ENCODE measurements around the gene PUS7L.
"Not testable (repeated sequence)": the region's sequence is repeated elsewhere in the genome, so short reads cannot be mapped to it uniquely, and the experiment has no call there.

Gene PUS7L

DNA sequence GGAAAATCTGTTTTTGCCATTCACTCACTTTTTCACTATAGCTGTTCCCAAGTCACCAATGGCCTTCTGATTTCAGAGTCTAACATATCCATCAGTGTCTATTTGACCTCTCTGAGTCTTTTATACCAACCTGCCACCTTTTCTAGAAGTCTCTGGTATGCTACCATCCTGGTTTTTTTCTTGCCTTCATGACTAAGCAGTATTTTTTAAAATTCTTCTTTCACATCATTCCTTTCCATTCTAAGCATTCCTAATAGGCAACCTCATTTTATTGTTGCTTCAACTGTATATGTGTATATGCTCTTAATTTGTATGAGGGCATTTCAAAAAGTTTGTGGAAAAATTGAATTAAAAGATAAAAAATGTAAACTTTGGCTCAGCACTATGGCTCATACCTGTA, 5.2 kb upstream of the PUS7L start:
- Mint-ChIP-seq H3K27me3 (ENCODE audit: low read depth) (no peaks in the 10 kb centered on the region), H3K4me3 (no peak overlapping the region), H3K4me1 (ENCODE audit: low read depth) (peaks cover 30% of the 10 kb centered on the region), H3K9me3 (no peaks in the 10 kb centered on the region), H3K27ac (no peak overlapping the region), H3K36me3 (ENCODE audit: low read depth) (peaks cover 29% of the 10 kb centered on the region)
- DNase-seq (ENCODE audit: low spot score) = no peak

DNA sequence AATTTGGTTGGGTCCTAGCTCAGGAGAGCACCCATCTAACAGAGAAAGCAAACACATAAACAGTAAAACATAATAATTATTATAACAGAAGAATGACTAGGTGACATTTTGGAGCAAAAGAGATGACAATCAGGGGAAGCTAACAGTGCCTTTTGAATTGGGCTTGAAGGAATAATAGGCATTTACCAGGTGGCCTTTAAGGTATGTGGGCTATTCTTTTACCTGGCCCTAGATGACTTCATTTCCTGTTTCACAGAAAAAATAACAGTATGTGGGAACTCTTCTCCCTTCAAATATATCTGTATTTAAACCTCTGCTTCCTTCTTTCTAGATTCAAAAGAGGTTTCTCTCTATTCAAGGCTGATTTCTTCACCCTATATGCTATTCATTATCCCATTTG, 4.0 kb upstream of the PUS7L start:
- Mint-ChIP-seq H3K4me3 (peak overlapping the region; percentile 37), H3K27me3 (ENCODE audit: low read depth) (no peaks in the 10 kb centered on the region), H3K9me3 (no peaks in the 10 kb centered on the region), H3K4me1 (ENCODE audit: low read depth) (peaks cover 35% of the 10 kb centered on the region), H3K36me3 (ENCODE audit: low read depth) (peaks cover 20% of the 10 kb centered on the region), H3K27ac (no peak overlapping the region)
- no peak for DNase-seq (ENCODE audit: low spot score)

GRCh38 chr12:43761500-43761899, 2.9 kb upstream of the PUS7L start:
- Mint-ChIP-seq H3K4me1 (ENCODE audit: low read depth) (peaks cover 41% of the 10 kb centered on the region), H3K9me3 (no peaks in the 10 kb centered on the region), H3K4me3 (peak overlapping the region; percentile 61), H3K27me3 (ENCODE audit: low read depth) (no peaks in the 10 kb centered on the region), H3K27ac (peak overlapping the region; percentile 39), H3K36me3 (ENCODE audit: low read depth) (peaks cover 24% of the 10 kb centered on the region)
- no peak for DNase-seq (ENCODE audit: low spot score)

DNA sequence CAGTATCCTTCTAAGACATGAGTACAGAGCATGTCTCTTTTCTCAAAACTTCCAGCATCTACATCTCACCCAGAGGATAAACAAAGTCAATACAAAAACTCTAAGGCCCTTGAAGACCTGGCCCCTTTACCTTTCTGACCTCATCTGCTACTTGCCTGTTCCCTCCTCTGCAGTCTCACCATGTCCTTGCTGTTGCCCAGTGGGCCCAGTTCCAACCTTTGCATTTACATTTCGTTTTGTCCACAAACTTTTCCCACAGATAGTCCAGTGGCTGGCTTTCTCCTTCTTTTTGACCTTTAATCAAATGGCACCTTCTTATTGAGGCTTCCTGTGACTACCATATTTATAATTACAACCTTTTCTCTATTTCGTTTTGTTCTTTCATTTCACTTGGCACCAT, 1.8 kb upstream of the PUS7L start:
- Mint-ChIP-seq H3K9me3 (no peaks in the 10 kb centered on the region), H3K4me1 (ENCODE audit: low read depth) (peaks cover 50% of the 10 kb centered on the region), H3K36me3 (ENCODE audit: low read depth) (peaks cover 26% of the 10 kb centered on the region), H3K4me3 (peak overlapping the region; percentile 91), H3K27me3 (ENCODE audit: low read depth) (no peaks in the 10 kb centered on the region), H3K27ac (peak overlapping the region; percentile 82)
- no peak for DNase-seq (ENCODE audit: low spot score)

DNA sequence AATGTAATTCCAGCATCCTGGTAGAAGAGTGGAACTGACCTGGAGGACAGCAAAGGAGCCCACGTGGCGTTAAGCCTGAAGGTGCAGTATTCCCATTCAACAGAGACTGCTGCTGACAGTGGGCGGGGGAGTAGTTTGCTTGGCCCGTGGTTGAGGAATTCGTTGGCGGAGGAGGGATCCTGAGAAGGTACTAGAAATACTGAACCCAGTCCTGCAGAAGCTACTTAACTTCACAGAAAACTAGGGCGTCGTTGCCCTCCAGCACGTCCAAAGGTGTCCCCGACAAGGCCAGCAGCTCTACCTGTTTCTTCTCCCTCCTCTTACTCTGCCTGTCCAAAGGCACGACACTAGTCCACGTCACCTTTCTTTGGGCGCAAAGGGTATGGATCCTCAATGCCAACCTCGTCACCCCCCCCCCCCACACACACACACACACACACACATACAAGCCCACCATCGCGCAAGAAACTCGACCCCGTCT, 303 bp downstream of the PUS7L start:
- peaks cover 4% of the 10 kb centered on the region for H3K9me3 Mint-ChIP-seq

DNA sequence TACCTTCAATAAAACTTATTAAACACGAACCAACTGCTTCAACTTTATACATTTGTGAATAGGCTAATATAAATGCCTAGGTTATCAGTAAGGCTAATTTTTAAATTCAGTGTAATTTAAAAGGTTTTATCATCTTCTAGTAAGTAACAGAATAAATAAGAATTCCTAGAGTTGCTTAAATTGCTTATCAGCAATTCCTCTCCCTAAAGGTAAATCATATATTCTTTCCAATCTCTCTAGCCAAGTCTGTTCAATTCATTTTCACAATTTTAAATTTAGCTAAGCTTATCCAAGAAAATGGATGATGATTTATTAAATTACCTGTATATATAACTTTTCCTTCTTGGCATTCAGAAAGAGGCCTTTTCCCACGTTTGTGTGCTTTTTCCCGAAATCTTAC, 4.6 kb downstream of the PUS7L start:
- no peak for DNase-seq (ENCODE audit: low spot score)
- H3K9me3 Mint-ChIP-seq = peaks cover 11% of the 10 kb centered on the region
- H3K27me3 Mint-ChIP-seq (ENCODE audit: low read depth) = no peaks in the 10 kb centered on the region
- no peak overlapping the region for H3K27ac Mint-ChIP-seq
- H3K4me3 Mint-ChIP-seq = no peak overlapping the region
- peaks cover 32% of the 10 kb centered on the region for H3K4me1 Mint-ChIP-seq (ENCODE audit: low read depth)
- peaks cover 42% of the 10 kb centered on the region for H3K36me3 Mint-ChIP-seq (ENCODE audit: low read depth)

More for the DNA sequence above, 303 bp downstream of the PUS7L start:
- H3K27ac Mint-ChIP-seq = peak overlapping the region; percentile 98
- DNase-seq (ENCODE audit: low spot score) = peak; percentile 14
- H3K27me3 Mint-ChIP-seq (ENCODE audit: low read depth) = no peaks in the 10 kb centered on the region
- peak overlapping the region; percentile 91 for H3K4me3 Mint-ChIP-seq
- H3K4me1 Mint-ChIP-seq (ENCODE audit: low read depth) = peaks cover 55% of the 10 kb centered on the region
- H3K36me3 Mint-ChIP-seq (ENCODE audit: low read depth) = peaks cover 40% of the 10 kb centered on the region

GRCh38 chr12:43751360-43751759, 7.2 kb downstream of the PUS7L start:
- Mint-ChIP-seq H3K36me3 (ENCODE audit: low read depth) (peaks cover 43% of the 10 kb centered on the region), H3K4me1 (ENCODE audit: low read depth) (peaks cover 19% of the 10 kb centered on the region), H3K9me3 (peaks cover 11% of the 10 kb centered on the region)
- DNase-seq (ENCODE audit: low spot score); H3K27me3 Mint-ChIP-seq (ENCODE audit: low read depth); H3K27ac Mint-ChIP-seq; H3K4me3 Mint-ChIP-seq: not testable (repeated sequence)

- Mint-ChIP-seq H3K27ac (no peak overlapping the region), H3K36me3 (ENCODE audit: low read depth) (peaks cover 43% of the 10 kb centered on the region), H3K4me3 (no peak overlapping the region), H3K4me1 (ENCODE audit: low read depth) (peaks cover 15% of the 10 kb centered on the region), H3K27me3 (ENCODE audit: low read depth) (no peaks in the 10 kb centered on the region), H3K9me3 (peaks cover 11% of the 10 kb centered on the region)
- DNase-seq (ENCODE audit: low spot score) = no peak
Measured at GRCh38 chr12:43750814-43751213, 7.8 kb downstream of the PUS7L start.

DNA sequence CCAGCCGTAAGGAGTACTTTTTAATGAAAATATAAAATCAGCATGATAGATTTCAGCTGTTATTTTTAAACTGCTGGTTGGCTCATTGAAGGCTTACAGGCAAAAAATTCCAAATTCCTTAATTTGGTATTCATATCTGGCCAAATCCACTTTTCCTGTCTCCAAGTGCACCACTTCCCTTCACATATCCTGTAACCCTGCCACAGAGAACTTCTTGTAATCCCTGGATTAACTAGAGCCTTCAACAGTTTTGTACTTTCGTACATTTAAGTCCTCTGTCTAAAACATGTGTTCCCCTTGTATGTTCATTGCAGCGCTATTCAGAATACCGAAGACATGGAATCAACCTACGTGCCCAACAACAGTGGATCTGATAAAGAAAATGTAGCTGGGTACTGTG, 9.6 kb downstream of the PUS7L start:
- Mint-ChIP-seq H3K36me3 (ENCODE audit: low read depth) (peaks cover 45% of the 10 kb centered on the region), H3K27ac (no peak overlapping the region), H3K4me3 (no peak overlapping the region), H3K9me3 (peaks cover 7% of the 10 kb centered on the region), H3K4me1 (ENCODE audit: low read depth) (peaks cover 6% of the 10 kb centered on the region), H3K27me3 (ENCODE audit: low read depth) (no peaks in the 10 kb centered on the region)
- no peak for DNase-seq (ENCODE audit: low spot score)

DNA sequence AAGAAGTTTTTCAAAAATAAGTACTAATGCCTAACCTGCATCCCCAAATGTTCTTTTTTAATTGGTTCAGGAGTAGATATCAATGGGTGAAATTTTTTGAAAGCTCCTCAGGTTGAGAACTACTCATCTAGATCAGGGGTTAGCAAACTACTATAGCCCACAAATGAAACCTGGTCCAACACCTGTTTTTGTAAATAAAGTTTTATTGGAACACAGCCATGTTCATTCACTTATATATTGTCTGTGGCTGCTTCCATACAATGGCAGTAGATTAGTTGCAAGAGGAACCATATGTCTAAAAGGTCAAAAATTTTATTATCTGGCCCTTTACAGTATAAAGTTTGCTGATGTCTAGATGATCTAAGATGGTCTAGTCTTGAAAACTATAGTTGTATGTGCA, 13.8 kb downstream of the PUS7L start:
- Mint-ChIP-seq H3K9me3 (no peaks in the 10 kb centered on the region), H3K27ac (no peak overlapping the region), H3K4me1 (ENCODE audit: low read depth) (no peaks in the 10 kb centered on the region), H3K4me3 (no peak overlapping the region), H3K36me3 (ENCODE audit: low read depth) (peaks cover 38% of the 10 kb centered on the region), H3K27me3 (ENCODE audit: low read depth) (no peaks in the 10 kb centered on the region)
- no peak for DNase-seq (ENCODE audit: low spot score)

DNA sequence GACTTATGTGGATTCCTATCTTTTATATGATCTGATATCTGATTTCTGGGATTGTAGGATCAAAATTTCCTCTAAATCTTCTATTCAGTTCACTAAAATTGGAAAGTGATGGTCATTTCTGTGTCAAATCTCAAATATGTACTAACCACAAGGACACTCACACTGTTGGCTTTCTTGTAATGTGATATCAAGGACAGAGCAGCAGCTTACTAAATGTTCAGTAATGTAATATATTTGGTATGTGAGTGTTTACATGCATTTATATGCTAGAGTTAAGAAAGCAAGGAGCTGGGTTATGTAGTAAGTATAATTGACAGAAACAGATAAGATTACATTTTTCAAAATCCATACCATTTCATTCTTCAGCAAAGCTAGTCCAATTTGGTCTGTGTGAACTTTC, 16.5 kb downstream of the PUS7L start:
- H3K36me3 Mint-ChIP-seq (ENCODE audit: low read depth) = peaks cover 42% of the 10 kb centered on the region
- no peak for DNase-seq (ENCODE audit: low spot score)
- no peaks in the 10 kb centered on the region for H3K9me3 Mint-ChIP-seq
- H3K4me3 Mint-ChIP-seq = no peak overlapping the region
- H3K27ac Mint-ChIP-seq = no peak overlapping the region
- H3K4me1 Mint-ChIP-seq (ENCODE audit: low read depth) = no peaks in the 10 kb centered on the region
- H3K27me3 Mint-ChIP-seq (ENCODE audit: low read depth) = no peaks in the 10 kb centered on the region

- H3K27ac Mint-ChIP-seq = no peak overlapping the region
- H3K4me1 Mint-ChIP-seq (ENCODE audit: low read depth) = no peaks in the 10 kb centered on the region
- H3K27me3 Mint-ChIP-seq (ENCODE audit: low read depth) = no peaks in the 10 kb centered on the region
- DNase-seq (ENCODE audit: low spot score) = no peak
- no peak overlapping the region for H3K4me3 Mint-ChIP-seq
- no peaks in the 10 kb centered on the region for H3K9me3 Mint-ChIP-seq
- peaks cover 42% of the 10 kb centered on the region for H3K36me3 Mint-ChIP-seq (ENCODE audit: low read depth)
Measured at GRCh38 chr12:43740511-43741100, 18.0 kb downstream of the PUS7L start.

DNA sequence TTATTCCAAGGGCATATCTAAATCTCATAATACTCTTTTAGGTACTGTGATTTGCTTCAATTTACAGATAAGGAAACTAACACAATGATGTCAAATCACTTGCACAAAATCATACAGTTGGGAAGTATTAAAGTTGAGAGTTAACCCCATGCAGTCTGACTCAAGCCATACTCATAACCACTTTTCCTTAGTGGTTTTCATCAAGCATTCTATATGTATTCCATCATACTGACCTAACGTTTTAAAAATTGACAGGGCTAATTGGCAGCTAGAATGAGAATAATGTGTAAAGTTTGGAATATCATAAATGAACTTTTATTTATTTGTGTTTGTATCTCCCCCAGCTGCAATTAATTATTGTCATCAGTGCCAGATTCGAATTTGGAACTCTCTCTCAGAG, 20.9 kb downstream of the PUS7L start:
- peaks cover 24% of the 10 kb centered on the region for H3K36me3 Mint-ChIP-seq (ENCODE audit: low read depth)
- no peak overlapping the region for H3K27ac Mint-ChIP-seq
- H3K9me3 Mint-ChIP-seq = no peaks in the 10 kb centered on the region
- H3K4me3 Mint-ChIP-seq = no peak overlapping the region
- DNase-seq (ENCODE audit: low spot score) = no peak
- H3K4me1 Mint-ChIP-seq (ENCODE audit: low read depth) = no peaks in the 10 kb centered on the region
- no peaks in the 10 kb centered on the region for H3K27me3 Mint-ChIP-seq (ENCODE audit: low read depth)

DNA sequence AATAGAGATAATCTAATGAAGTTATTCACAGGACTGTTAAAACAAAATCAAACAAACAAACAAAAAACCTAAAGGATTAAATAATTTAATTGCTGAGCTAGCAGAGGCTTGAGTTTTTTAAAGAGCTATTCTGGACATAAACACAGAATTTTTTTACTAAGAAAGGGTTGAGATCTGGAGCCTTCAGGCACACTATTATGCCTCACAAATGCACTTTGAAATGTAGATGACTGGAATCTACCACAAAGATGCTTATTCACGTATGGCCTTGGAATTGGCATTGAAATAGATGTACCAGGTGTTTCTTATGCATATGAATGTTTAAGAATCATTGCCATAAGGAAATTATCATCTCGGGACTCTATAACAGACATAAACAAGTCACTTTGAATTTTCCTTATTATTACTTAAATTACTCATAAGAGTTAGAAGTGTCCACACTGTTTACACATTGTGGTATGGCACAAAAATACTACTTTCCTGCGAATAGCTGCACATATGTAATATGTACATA, 21.6 kb downstream of the PUS7L start:
- H3K4me1 Mint-ChIP-seq (ENCODE audit: low read depth) = no peaks in the 10 kb centered on the region
- H3K27me3 Mint-ChIP-seq (ENCODE audit: low read depth) = no peaks in the 10 kb centered on the region
- no peak for DNase-seq (ENCODE audit: low spot score)
- H3K4me3 Mint-ChIP-seq = no peak overlapping the region
- H3K27ac Mint-ChIP-seq = no peak overlapping the region
- peaks cover 22% of the 10 kb centered on the region for H3K36me3 Mint-ChIP-seq (ENCODE audit: low read depth)
- H3K9me3 Mint-ChIP-seq = no peaks in the 10 kb centered on the region

GRCh38 chr12:43733687-43734086, 24.9 kb downstream of the PUS7L start:
- H3K27me3 Mint-ChIP-seq (ENCODE audit: low read depth) = no peaks in the 10 kb centered on the region
- no peak overlapping the region for H3K27ac Mint-ChIP-seq
- H3K9me3 Mint-ChIP-seq = no peaks in the 10 kb centered on the region
- peaks cover 21% of the 10 kb centered on the region for H3K36me3 Mint-ChIP-seq (ENCODE audit: low read depth)
- no peak overlapping the region for H3K4me3 Mint-ChIP-seq
- H3K4me1 Mint-ChIP-seq (ENCODE audit: low read depth) = peaks cover 4% of the 10 kb centered on the region
- no peak for DNase-seq (ENCODE audit: low spot score)

All from T-helper 2 cell treated with Interferon-gamma antibody and Interleukin-4, amounts not matched to agents 5 μg/mL and 100 μg/mL, for 36 hours (primary cell).